Measurements from ENCODE around the gene UBE2E2. TPM values are rescaled to one million over a fixed set of nuclear protein-coding genes. Genes with fewer than 3 reads are reported as not detected.

Gene UBE2E2
- total RNA-seq, 2 experiments from 2014 or later = 11.3 to 11.8 TPM

- peaks cover 12% of the 10 kb centered on the region for H3K4me1 Mint-ChIP-seq (ENCODE audit: low read depth)
- ChIA-PET CTCF (no interaction called here), POLR2A (no interaction called here)
- peak overlapping the region; percentile 64 for H3K27ac Mint-ChIP-seq
- H3K4me3 Mint-ChIP-seq = no peak overlapping the region
- H3K27me3 Mint-ChIP-seq (ENCODE audit: low read depth) = no peaks in the 10 kb centered on the region
- DNase-seq (no peak), ATAC-seq (peak; percentile 42)
- H3K36me3 Mint-ChIP-seq (ENCODE audit: low read depth) = peaks cover 18% of the 10 kb centered on the region
- H3K9me3 Mint-ChIP-seq (ENCODE audit: insufficient read depth) = peaks cover 6% of the 10 kb centered on the region
These were observed 271.6 kb downstream of the UBE2E2 start for GRCh38 chr3:23474580-23475357.

- no peak for DNase-seq
- Mint-ChIP-seq H3K4me3 (no peak overlapping the region), H3K27ac (no peak overlapping the region), H3K4me1 (ENCODE audit: low read depth) (peaks cover 12% of the 10 kb centered on the region), H3K36me3 (ENCODE audit: low read depth) (peaks cover 18% of the 10 kb centered on the region), H3K27me3 (ENCODE audit: low read depth) (no peaks in the 10 kb centered on the region), H3K9me3 (ENCODE audit: insufficient read depth) (peaks cover 8% of the 10 kb centered on the region)
- CTCF ChIA-PET = no interaction called here
- ATAC-seq = no peak
- POLR2A ChIA-PET = no interaction called here
These were observed 272.3 kb downstream of the UBE2E2 start for GRCh38 chr3:23475446-23475845.

DNA sequence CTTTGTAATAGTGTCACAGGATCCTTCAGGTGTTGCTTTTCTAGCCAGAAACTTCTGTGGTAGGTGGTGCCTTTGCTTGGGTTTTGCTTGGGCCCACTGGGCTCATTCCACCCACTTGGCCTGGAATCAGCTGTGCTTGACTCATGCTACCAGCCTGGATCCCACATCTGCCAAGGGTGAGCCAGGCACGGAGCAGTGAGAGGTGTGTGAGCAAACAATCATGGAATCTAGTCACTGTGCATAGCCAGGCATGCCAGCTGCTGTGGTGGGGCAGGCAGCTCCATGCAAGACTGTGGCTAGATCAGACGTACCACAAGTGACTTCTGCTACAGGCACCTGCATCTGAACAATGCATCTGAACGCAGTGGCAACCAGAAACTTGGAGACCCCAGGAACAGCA lies 275.9 kb downstream of the UBE2E2 start:
- no peak for DNase-seq
- H3K27me3 Mint-ChIP-seq (ENCODE audit: low read depth) = no peaks in the 10 kb centered on the region
- peaks cover 18% of the 10 kb centered on the region for H3K36me3 Mint-ChIP-seq (ENCODE audit: low read depth)
- H3K9me3 Mint-ChIP-seq (ENCODE audit: insufficient read depth) = peaks cover 14% of the 10 kb centered on the region
- H3K27ac Mint-ChIP-seq = no peak overlapping the region
- H3K4me1 Mint-ChIP-seq (ENCODE audit: low read depth) = peaks cover 12% of the 10 kb centered on the region
- POLR2A ChIA-PET = no interaction called here
- no peak overlapping the region for H3K4me3 Mint-ChIP-seq
- CTCF ChIA-PET = no interaction called here
- ATAC-seq = no peak

DNA sequence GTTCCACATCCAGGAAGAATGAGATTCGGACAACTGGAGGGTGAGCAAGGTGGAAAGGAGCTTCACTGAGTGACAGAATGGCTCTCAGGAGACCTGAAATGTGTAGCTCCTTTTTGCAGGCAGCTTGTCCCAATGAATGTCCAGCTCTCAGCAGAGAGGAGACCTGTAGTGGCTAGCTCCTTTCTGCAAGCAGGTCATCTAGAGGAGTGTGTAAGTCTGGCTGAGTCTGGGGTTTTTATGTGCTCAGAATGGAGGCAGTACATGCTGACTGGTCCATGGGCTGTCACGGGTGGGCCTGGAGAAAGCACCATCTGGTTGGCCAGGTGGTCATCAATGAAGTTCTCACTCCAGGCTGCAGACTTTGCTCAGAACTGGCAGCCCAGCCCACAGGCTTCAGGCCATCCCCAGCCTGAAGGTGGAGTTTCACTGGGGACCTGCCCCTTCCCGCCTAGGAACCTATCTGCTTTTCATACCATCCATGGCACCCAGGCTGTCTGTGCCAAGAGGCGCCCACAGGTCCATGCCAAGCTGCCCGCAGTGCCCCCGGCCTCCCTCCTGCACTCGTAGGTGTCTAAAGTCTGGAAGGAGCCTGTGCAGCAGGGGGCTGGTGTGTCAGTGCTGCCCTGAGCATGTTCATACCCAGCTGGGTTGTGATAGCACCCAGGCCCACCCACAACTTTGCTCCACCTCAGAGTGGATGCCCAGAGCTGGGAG lies 276.6 kb downstream of the UBE2E2 start:
- ATAC-seq = no peak
- Mint-ChIP-seq H3K4me3 (no peak overlapping the region), H3K27ac (no peak overlapping the region), H3K9me3 (ENCODE audit: insufficient read depth) (peaks cover 14% of the 10 kb centered on the region), H3K27me3 (ENCODE audit: low read depth) (no peaks in the 10 kb centered on the region), H3K4me1 (ENCODE audit: low read depth) (peaks cover 7% of the 10 kb centered on the region), H3K36me3 (ENCODE audit: low read depth) (peaks cover 16% of the 10 kb centered on the region)
- CTCF ChIA-PET = no interaction called here
- DNase-seq = no peak
- POLR2A ChIA-PET = no interaction called here

GRCh38 chr3:23480329-23480714 lies 277.2 kb downstream of the UBE2E2 start:
- CTCF ChIA-PET = no interaction called here
- ATAC-seq (no peak), DNase-seq (no peak)
- peaks cover 14% of the 10 kb centered on the region for H3K9me3 Mint-ChIP-seq (ENCODE audit: insufficient read depth)
- H3K36me3 Mint-ChIP-seq (ENCODE audit: low read depth) = peaks cover 13% of the 10 kb centered on the region
- H3K4me3 Mint-ChIP-seq = no peak overlapping the region
- no peaks in the 10 kb centered on the region for H3K27me3 Mint-ChIP-seq (ENCODE audit: low read depth)
- peaks cover 1% of the 10 kb centered on the region for H3K4me1 Mint-ChIP-seq (ENCODE audit: low read depth)
- H3K27ac Mint-ChIP-seq = no peak overlapping the region
- POLR2A ChIA-PET = no interaction called here

DNA sequence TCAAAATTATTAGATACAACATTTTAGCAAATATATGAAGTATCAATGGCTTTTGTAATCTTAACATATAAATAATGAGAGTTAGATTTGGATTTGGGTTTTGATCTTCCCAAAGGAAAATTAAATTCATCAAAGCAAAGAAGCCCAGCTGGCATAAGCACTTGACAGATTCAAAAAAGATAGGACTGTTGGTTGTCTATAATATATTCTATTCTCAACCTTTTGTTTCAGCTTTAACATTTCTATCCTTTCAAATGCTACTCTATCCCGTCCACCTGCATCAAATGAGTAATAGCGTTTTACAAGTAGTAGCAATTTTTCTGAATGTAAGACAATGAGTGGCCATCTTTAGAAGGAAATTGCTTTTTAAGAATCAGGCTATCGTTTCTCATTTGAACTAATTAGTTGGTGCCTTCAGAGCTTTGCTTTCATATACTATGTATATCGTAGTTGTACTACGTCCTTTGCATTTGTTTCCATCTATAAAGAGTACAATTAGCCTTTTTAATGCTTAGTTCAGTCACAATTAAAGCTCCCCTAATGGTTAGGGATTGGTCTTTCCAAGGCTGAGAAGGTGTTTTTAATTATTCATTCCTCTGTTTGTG lies 278.0 kb downstream of the UBE2E2 start:
- H3K4me1 Mint-ChIP-seq (ENCODE audit: low read depth) = no peaks in the 10 kb centered on the region
- H3K4me3 Mint-ChIP-seq = no peak overlapping the region
- H3K36me3 Mint-ChIP-seq (ENCODE audit: low read depth) = peaks cover 16% of the 10 kb centered on the region
- no peaks in the 10 kb centered on the region for H3K27me3 Mint-ChIP-seq (ENCODE audit: low read depth)
- ChIA-PET CTCF (no interaction called here), POLR2A (no interaction called here)
- DNase-seq (no peak), ATAC-seq (no peak)
- no peak overlapping the region for H3K27ac Mint-ChIP-seq
- peaks cover 19% of the 10 kb centered on the region for H3K9me3 Mint-ChIP-seq (ENCODE audit: insufficient read depth)

- Mint-ChIP-seq H3K4me3 (no peak overlapping the region), H3K4me1 (ENCODE audit: low read depth) (no peaks in the 10 kb centered on the region), H3K36me3 (ENCODE audit: low read depth) (peaks cover 19% of the 10 kb centered on the region), H3K27me3 (ENCODE audit: low read depth) (no peaks in the 10 kb centered on the region), H3K9me3 (ENCODE audit: insufficient read depth) (peaks cover 19% of the 10 kb centered on the region), H3K27ac (no peak overlapping the region)
- CTCF ChIA-PET = no interaction called here
- POLR2A ChIA-PET = no interaction called here
- DNase-seq (no peak), ATAC-seq (no peak)
These were observed 278.6 kb downstream of the UBE2E2 start for GRCh38 chr3:23481616-23482278.

DNA sequence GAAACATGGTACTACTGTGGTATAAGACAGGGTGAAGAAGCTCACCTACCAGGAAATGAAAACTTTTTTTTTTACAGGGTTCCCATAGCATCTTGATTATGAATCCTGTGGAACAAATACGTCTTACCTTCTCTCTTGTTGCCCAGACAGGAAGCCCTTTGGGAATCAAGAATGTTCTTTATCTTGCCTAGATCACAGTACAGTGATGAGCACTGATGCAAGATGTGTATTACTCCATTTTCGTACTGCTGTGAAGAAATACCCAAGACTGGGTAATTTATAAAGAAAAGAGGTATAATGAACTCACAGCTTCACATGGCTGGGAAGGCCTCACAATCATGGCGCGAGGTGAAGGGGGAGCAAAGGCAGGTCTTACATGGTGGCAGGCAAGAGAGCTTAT lies 281.3 kb downstream of the UBE2E2 start:
- H3K4me3 Mint-ChIP-seq = no peak overlapping the region
- ATAC-seq = no peak
- peaks cover 13% of the 10 kb centered on the region for H3K9me3 Mint-ChIP-seq (ENCODE audit: insufficient read depth)
- H3K27me3 Mint-ChIP-seq (ENCODE audit: low read depth) = no peaks in the 10 kb centered on the region
- POLR2A ChIA-PET = no interaction called here
- H3K27ac Mint-ChIP-seq = no peak overlapping the region
- no peaks in the 10 kb centered on the region for H3K4me1 Mint-ChIP-seq (ENCODE audit: low read depth)
- H3K36me3 Mint-ChIP-seq (ENCODE audit: low read depth) = peaks cover 11% of the 10 kb centered on the region
- CTCF ChIA-PET = no interaction called here
- DNase-seq = no peak

DNA sequence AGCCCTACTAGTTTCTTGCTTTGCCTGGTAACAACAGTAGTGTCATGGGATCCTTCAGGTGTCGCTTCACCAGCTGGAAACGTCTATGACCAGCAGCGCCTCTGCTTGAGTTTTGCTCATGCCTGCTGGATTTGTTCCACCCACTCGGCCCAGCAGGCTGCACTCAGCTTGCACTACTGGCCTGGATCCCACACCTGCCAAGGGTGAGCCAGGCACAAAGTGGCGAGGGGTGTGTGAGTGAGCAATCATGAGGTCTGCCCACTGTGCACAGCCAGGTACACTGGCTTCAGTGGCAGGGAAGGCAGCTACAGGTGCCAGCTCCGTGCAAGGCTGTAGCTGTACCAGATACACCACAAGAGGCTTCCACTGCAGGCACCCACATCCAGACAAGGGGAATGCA lies 282.8 kb downstream of the UBE2E2 start:
- Mint-ChIP-seq H3K9me3 (ENCODE audit: insufficient read depth) (peaks cover 5% of the 10 kb centered on the region), H3K36me3 (ENCODE audit: low read depth) (peaks cover 8% of the 10 kb centered on the region), H3K27ac (no peak overlapping the region), H3K4me1 (ENCODE audit: low read depth) (no peaks in the 10 kb centered on the region), H3K4me3 (no peak overlapping the region), H3K27me3 (ENCODE audit: low read depth) (no peaks in the 10 kb centered on the region)
- ATAC-seq = no peak
- ChIA-PET CTCF (no interaction called here), POLR2A (no interaction called here)
- DNase-seq = no peak

DNA sequence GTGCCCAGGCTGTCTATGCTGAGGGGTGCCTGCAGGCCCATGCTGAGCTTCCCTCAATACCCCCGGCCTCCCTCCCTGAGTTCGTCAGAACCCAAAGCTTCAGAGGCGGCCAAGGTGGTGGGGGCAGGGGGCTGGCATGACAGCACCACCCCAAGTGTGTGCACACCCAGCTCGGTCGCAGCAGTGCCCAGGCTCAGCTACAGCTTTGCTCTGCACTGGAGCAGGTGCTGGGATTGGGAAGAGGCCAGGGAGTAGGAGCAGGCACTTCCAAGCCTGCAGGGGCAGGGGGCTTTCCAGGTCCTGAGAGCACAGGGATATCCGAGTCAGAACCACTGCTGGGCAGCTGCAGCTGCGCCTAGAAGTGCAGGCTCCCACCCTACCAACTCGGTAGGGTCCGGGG lies 283.9 kb downstream of the UBE2E2 start:
- Mint-ChIP-seq H3K36me3 (ENCODE audit: low read depth) (peaks cover 8% of the 10 kb centered on the region), H3K27me3 (ENCODE audit: low read depth) (no peaks in the 10 kb centered on the region), H3K4me1 (ENCODE audit: low read depth) (no peaks in the 10 kb centered on the region), H3K9me3 (ENCODE audit: insufficient read depth) (peaks cover 5% of the 10 kb centered on the region), H3K4me3 (no peak overlapping the region), H3K27ac (no peak overlapping the region)
- ATAC-seq = no peak
- CTCF ChIA-PET = no interaction called here
- POLR2A ChIA-PET = no interaction called here
- DNase-seq = no peak

- Mint-ChIP-seq H3K27ac (no peak overlapping the region), H3K27me3 (ENCODE audit: low read depth) (no peaks in the 10 kb centered on the region), H3K4me1 (ENCODE audit: low read depth) (no peaks in the 10 kb centered on the region), H3K36me3 (ENCODE audit: low read depth) (peaks cover 8% of the 10 kb centered on the region), H3K9me3 (ENCODE audit: insufficient read depth) (peaks cover 5% of the 10 kb centered on the region), H3K4me3 (no peak overlapping the region)
- DNase-seq (no peak), ATAC-seq (no peak)
- ChIA-PET CTCF (no interaction called here), POLR2A (no interaction called here)
These were observed 285.5 kb downstream of the UBE2E2 start for GRCh38 chr3:23488618-23489017.
